HG03575 (cell line): ENCODE measurements around the gene TMEM11.

ENCODE experiments used
- ATAC-seq: cut with Tn5 transposase; IDR thresholded peaks from one replicate; pipeline ENCODE4 v1.9.1; 2021; ENCODE audit not compliant: unreplicated experiment, insufficient number of reproducible peaks, low FRiP score; ENCODE audit errors: extremely low read depth

Gene TMEM11

GRCh38 chr17:21215935-21216334, 2.0 kb upstream of the TMEM11 start:
- no peak for ATAC-seq

GRCh38 chr17:21214777-21215541, 998 bp upstream of the TMEM11 start:
- no peak for ATAC-seq

- ATAC-seq: peak; percentile 16
Measured at GRCh38 chr17:21213638-21214014, 335 bp downstream of the TMEM11 start.

GRCh38 chr17:21212826-21213637, 929 bp downstream of the TMEM11 start:
- no peak for ATAC-seq

GRCh38 chr17:21211825-21212479, 2.0 kb downstream of the TMEM11 start:
- ATAC-seq: no peak

GRCh38 chr17:21210411-21211076, 3.4 kb downstream of the TMEM11 start:
- ATAC-seq: no peak

GRCh38 chr17:21209511-21210175, 4.3 kb downstream of the TMEM11 start:
- ATAC-seq: no peak

- no peak for ATAC-seq
Measured at GRCh38 chr17:21208352-21208751, 5.6 kb downstream of the TMEM11 start.

- ATAC-seq: no peak
Measured at GRCh38 chr17:21204935-21205334, 9.0 kb downstream of the TMEM11 start.

GRCh38 chr17:21202512-21202911, 11.4 kb downstream of the TMEM11 start:
- no peak for ATAC-seq

- ATAC-seq: no peak
Measured at GRCh38 chr17:21201874-21202273, 12.1 kb downstream of the TMEM11 start.

- no peak for ATAC-seq
Measured at GRCh38 chr17:21201298-21201595, 12.7 kb downstream of the TMEM11 start.

GRCh38 chr17:21200590-21201297, 13.2 kb downstream of the TMEM11 start:
- no peak for ATAC-seq

GRCh38 chr17:21199856-21200255, 14.1 kb downstream of the TMEM11 start:
- ATAC-seq: no peak

GRCh38 chr17:21199311-21199710, 14.7 kb downstream of the TMEM11 start:
- no peak for ATAC-seq

- ATAC-seq: no peak
Measured at GRCh38 chr17:21198411-21198810, 15.6 kb downstream of the TMEM11 start.

- ATAC-seq: no peak
Measured at GRCh38 chr17:21196126-21196525, 17.8 kb downstream of the TMEM11 start.

- no peak for ATAC-seq
Measured at GRCh38 chr17:21194703-21195102, 19.3 kb downstream of the TMEM11 start.
